Rectal smooth muscle tissue (tissue), 1 donor: ENCODE measurements around the gene CYP51A1.
"Not testable (repeated sequence)": the region's sequence is repeated elsewhere in the genome, so short reads cannot be mapped to it uniquely, and the experiment has no call there.

ENCODE experiments used
- H3K27ac ChIP-seq: one replicate; pipeline ENCODE4 v1.7.0; 2013; ENCODE audit warnings: low read depth, low read length, inconsistent platforms
- H3K27me3 ChIP-seq: one replicate; pipeline ENCODE4 v1.7.0; 2013; ENCODE audit warnings: low read length; ENCODE audit not compliant: control insufficient read depth, insufficient read depth
- H3K36me3 ChIP-seq: one replicate; pipeline ENCODE4 v1.7.0; 2013; ENCODE audit warnings: low read length; ENCODE audit not compliant: control insufficient read depth, insufficient read depth
- H3K4me1 ChIP-seq: one replicate; pipeline ENCODE4 v1.7.0; 2013; ENCODE audit warnings: low read length; ENCODE audit not compliant: control insufficient read depth, insufficient read depth
- H3K4me3 ChIP-seq: one replicate; pipeline ENCODE4 v1.7.0; 2013; ENCODE audit warnings: low read length
- H3K9ac ChIP-seq: one replicate; pipeline ENCODE4 v1.7.0; 2013; ENCODE audit warnings: low read length

Gene CYP51A1

GRCh38 chr7:92134271-92135051, at the start of gene CYP51A1:
TSS of gene CYP51A1 (minus strand) at chr7:92134477. CDS start at chr7:92134364, 113 bp downstream.
- H3K27me3 ChIP-seq = no peaks in the 10 kb centered on the region
- H3K36me3 ChIP-seq = no peaks in the 10 kb centered on the region
- H3K27ac ChIP-seq = peak within 1 kb of the TSS; percentile 98
- peak within 1 kb of the TSS; percentile 98 for H3K9ac ChIP-seq
- no peaks in the 10 kb centered on the region for H3K4me1 ChIP-seq
- peak within 1 kb of the TSS; percentile 97 for H3K4me3 ChIP-seq

GRCh38 chr7:92178928-92179924, 44.9 kb upstream of the CYP51A1 start, which contains the start of gene LRRD1:
TSS of gene LRRD1 (minus strand) at chr7:92179142. CDS start at chr7:92165202, 13,940 bp downstream.
- peak within 1 kb of the TSS; percentile 73 for H3K9ac ChIP-seq
- no peaks in the 10 kb centered on the region for H3K27me3 ChIP-seq
- H3K27ac ChIP-seq = peak within 1 kb of the TSS; percentile 83
- H3K4me1 ChIP-seq = peaks cover 3% of the 10 kb centered on the region
- H3K36me3 ChIP-seq = no peaks in the 10 kb centered on the region
- peak within 1 kb of the TSS; percentile 65 for H3K4me3 ChIP-seq

GRCh38 chr7:92177362-92177761, 43.1 kb upstream of the CYP51A1 start:
- Histone ChIP-seq H3K4me3 (no peak overlapping the region), H3K9ac (no peak overlapping the region), H3K4me1 (peaks cover 3% of the 10 kb centered on the region), H3K27me3 (no peaks in the 10 kb centered on the region), H3K36me3 (no peaks in the 10 kb centered on the region), H3K27ac (no peak overlapping the region)

- not testable (repeated sequence) for H3K4me1 ChIP-seq, H3K4me3 ChIP-seq, H3K27ac ChIP-seq, H3K36me3 ChIP-seq, H3K9ac ChIP-seq, H3K27me3 ChIP-seq
Observed at GRCh38 chr7:92169529-92169928, 35.3 kb upstream of the CYP51A1 start.

GRCh38 chr7:92161271-92161670, 27.0 kb upstream of the CYP51A1 start:
- Histone ChIP-seq H3K4me1 (no peaks in the 10 kb centered on the region), H3K27ac (no peak overlapping the region), H3K27me3 (no peaks in the 10 kb centered on the region), H3K36me3 (no peaks in the 10 kb centered on the region), H3K4me3 (no peak overlapping the region), H3K9ac (no peak overlapping the region)

DNA sequence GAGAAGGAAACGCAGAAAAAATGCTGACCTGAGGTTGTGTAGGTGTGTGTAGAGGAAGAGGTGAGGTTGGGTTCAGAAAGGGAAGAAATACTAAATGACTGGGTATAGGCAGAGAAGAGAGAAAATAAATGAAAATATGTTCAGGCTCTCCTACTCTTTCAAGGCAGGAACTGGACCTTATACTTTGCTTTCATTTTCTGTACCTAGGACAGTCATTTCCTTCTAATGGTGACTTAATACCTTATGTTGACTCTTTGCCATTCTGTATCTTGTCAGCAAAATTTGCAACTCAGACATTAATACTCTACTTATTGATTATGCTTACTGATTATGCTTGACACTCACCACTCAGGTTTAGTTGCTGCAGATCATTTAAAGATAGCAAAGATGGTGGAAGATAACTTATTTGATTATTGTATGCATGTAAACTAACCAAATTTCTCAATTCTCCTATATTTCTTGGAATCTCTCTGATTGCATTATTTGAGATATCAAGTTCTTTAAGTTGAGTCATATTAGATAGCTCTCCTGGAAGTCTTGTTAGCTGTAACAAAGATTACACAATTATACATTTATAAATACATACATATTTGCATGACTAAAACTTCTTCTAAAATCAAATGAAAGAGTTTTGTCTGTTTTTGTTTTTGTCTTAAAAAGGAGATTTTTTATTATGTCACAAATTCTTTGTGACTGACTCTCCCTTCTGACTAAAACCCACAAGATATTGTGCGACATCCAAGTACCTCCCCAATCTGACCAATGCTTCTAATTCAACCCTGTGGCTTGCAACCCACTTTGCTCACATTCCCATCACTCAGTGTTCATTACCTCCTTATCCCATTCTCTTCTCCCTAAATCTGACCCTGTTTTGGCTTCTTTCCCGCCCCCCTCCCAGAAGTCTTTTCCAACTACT, 24.6 kb upstream of the CYP51A1 start:
- Histone ChIP-seq H3K4me3 (no peak overlapping the region), H3K27ac (no peak overlapping the region), H3K4me1 (no peaks in the 10 kb centered on the region), H3K27me3 (no peaks in the 10 kb centered on the region), H3K36me3 (no peaks in the 10 kb centered on the region), H3K9ac (no peak overlapping the region)

DNA sequence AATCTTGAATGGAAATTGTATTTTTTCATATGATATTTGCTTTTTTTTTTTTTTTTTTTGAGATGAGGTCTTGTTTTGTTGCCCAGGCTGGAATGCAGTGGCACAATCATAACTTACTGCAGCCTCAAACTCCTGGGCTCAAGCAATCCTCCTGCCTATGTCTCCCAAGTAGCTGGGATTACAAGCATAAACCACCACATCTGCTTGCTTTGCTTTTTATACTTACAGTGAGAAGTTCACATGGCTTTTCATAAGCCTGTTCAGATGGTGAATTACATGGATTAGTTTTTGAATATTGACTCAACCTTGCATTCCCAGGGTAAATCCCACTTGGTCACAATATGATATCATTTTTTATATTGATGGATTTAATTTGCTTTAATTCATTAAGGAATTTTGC, 22.7 kb upstream of the CYP51A1 start:
- no peaks in the 10 kb centered on the region for H3K4me1 ChIP-seq
- H3K27ac ChIP-seq = no peak overlapping the region
- no peak overlapping the region for H3K4me3 ChIP-seq
- H3K27me3 ChIP-seq = no peaks in the 10 kb centered on the region
- H3K9ac ChIP-seq = no peak overlapping the region
- H3K36me3 ChIP-seq = no peaks in the 10 kb centered on the region

DNA sequence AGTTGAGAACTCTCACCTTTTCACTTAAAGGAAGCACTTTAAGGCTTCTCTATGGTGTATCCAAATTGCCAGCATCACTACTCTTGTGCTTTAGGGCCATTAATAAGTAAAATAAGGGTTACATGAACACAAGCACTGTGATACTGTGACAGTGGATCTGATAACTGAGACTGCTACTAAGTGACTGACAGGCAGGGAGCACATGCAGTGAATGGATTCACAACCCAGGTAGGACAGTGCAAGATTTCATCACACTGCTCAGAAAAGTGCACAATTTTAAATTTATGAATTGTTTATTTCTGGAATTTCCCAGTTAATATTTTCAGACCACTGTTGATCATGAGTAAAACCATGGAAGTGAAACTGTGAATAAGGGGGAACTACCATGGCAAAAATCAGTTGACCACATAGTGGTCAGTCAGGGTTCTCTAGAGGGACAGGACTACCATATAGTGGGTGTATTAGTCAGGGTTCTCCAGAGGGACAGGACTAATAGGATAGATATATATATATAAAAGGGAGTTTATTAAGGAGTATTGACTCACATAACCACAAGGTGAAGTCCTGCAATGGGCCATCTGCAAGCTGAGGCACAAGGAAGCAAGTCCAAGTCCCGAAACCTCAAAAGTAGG, 20.9 kb upstream of the CYP51A1 start:
- H3K4me1 ChIP-seq = no peaks in the 10 kb centered on the region
- no peak overlapping the region for H3K27ac ChIP-seq
- H3K4me3 ChIP-seq = no peak overlapping the region
- no peaks in the 10 kb centered on the region for H3K36me3 ChIP-seq
- no peaks in the 10 kb centered on the region for H3K27me3 ChIP-seq
- no peak overlapping the region for H3K9ac ChIP-seq

GRCh38 chr7:92150450-92151017, 16.3 kb upstream of the CYP51A1 start:
- no peaks in the 10 kb centered on the region for H3K27me3 ChIP-seq
- no peak overlapping the region for H3K27ac ChIP-seq
- H3K4me1 ChIP-seq = no peaks in the 10 kb centered on the region
- H3K9ac ChIP-seq = no peak overlapping the region
- no peaks in the 10 kb centered on the region for H3K36me3 ChIP-seq
- no peak overlapping the region for H3K4me3 ChIP-seq

- no peaks in the 10 kb centered on the region for H3K27me3 ChIP-seq
- H3K4me1 ChIP-seq = no peaks in the 10 kb centered on the region
- H3K4me3 ChIP-seq = no peak overlapping the region
- H3K36me3 ChIP-seq = no peaks in the 10 kb centered on the region
- H3K27ac ChIP-seq = no peak overlapping the region
- H3K9ac ChIP-seq = no peak overlapping the region
Observed at GRCh38 chr7:92149736-92150239, 15.5 kb upstream of the CYP51A1 start.

DNA sequence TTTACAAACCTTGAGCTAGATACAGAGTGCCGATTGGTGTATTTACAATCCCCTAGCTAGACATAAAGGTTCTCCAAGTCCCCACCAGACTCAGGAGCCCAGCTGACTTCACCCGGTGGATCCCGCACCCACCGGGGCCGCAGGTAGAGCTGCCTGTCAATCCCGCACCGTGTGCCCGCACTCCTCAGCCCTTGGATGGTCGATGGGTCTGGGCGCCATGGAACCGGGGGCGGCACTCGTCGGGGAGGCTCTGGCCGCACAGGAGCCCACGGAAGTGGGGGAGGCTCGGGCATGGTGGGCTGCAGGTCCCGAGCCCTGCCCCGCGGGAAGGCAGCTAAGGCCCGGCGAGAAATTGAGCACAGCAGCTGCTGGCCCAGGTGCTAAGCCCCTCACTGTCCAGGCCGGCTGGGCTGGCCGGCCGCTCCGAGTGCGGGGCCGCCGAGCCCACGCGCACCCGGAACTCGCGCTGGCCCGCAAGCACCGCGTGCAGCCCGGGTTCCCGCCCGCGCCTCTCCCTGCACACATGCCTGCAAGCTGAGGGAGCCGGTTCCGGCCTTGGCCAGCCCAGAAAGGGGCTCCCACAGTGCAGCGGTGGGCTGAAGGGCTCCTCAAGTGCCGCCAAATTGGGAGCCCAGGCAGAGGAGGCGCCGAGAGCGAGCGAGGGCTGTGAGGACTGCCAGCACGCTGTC, 9.1 kb upstream of the CYP51A1 start:
- not testable (repeated sequence) for H3K9ac ChIP-seq, H3K4me1 ChIP-seq, H3K36me3 ChIP-seq, H3K27me3 ChIP-seq, H3K4me3 ChIP-seq, H3K27ac ChIP-seq
